ENCODE data around the gene TEKT1.
"Not testable (repeated sequence)": the region's sequence is repeated elsewhere in the genome, so short reads cannot be mapped to it uniquely, and the experiment has no call there.

Gene TEKT1

DNA sequence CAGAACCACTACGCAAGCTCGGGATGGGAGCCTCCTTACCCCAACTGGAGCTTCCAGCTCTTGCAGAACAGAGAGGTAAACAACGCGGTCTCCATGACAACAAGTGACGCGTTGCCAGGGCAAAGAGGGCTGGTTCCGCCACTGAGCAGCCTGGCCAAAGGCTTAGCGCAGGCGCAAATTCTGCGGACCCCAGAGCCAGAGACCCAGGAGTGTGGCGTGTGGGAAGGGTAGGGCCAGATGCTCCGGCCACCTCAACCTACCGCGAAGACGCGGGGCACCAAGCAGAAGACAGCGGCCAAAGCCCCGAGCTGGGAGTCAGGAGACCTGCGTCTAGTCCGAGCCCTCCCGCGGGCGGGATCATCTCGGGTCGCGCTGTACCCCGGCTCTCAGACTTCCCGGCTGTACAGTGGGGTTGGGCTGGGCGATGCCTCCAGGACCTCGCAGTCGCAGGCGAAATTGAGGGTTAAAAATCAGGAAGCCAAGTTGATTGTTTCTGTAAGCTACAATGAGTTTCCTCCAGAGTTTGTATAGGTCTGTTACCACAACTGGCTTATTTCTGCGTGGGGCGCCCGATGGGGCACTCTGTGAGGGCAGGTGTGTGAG is at the start of gene TEKT1:
Gene TEKT1, minus strand, starts transcription at position 69 of the 603 bp plus-strand sequence. CDS start 1,353 bp downstream, outside the sequence.
- no peak for FAIRE-seq

DNA sequence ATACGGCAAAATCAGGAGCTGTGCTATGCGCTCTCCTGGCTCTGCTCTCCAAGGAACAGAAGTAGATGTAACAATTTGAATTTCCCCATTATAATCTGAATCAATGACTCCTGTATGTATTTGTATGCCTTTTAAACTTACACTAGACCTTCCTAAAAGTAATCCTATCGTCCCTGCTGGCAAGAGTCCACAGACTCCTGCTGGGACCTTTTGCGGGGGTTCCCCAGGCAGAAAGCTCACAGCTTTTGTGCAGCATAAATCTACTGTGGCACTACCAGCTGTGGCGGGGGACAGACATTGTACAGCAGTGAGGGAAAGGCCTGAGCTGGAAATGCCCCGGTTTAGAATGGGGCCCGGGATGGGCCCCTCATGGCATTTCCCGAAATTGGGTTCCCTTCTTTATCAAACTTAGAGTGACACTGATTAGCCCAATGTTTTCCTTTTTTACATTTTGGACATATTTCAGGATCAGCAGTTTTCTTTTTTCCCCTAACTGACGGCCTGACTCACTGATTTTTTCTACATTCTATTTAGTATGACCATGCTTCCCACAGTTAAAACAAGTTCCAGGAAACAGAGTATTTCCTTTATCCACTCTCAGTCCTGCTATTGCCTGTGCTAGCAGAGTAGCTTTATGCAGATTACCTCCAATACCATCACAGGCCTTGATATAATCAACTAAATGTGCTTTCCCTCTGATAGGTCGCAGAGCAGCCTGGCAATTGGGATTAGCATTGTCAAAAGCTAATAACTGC is 47.9 kb upstream of the TEKT1 start:
- FAIRE-seq = not testable (repeated sequence)

DNA sequence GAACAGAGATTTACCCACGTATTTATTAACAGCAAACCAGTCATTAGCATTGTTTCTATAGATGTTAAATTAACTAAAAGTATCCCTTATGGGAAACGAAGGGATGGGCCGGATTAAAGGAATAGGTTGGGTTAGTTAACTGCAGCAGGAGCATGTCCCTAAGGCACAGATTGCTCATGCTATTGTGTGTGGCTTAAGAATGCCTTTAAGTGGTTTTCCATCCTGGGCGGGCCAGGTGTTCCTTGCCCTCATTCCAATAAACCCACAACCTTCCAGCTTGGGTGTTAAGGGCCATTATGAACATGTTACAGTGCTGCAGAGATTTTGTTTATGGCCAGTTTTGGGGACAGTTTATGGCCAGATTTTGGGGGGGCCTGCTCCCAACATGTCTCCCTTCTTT is 43.7 kb upstream of the TEKT1 start:
- not testable (repeated sequence) for FAIRE-seq

DNA sequence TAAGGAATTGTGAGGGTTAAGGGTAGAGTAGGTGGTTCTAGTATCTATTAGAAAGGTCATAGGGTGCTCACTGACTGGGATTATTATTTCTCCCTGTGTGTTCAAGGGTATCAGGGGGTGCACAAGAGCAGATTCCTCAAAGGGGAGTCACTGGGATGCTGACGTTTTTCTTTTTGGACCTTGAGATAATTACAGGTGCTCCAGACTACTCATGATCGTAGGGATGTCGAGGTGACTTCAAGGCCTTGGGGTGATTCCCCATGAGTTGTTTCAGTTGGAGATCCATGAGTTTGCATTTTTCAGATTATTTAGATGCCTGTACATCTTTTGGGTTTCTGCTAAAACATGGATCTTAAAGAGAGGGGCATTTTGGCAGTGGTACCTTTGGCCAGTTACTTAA is 41.4 kb upstream of the TEKT1 start:
- FAIRE-seq = no peak

DNA sequence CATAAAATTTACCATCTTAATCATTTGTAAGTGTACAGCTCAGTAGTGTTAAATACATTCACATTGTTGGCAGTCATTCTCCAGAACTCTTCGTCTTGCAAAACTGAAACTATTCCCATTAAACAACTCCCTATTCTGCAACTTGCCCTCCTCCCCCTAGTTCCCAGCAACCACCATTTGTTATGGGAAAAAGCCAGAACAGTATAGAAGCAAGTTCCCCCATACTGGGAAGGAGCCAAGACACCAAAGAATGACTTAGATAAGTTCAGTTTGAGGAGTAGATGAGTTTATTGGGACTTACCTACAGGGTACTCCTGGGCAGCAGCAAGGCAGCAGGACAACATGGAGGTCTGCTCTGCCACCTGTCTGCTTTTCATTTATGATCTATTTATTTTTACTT is 39.3 kb upstream of the TEKT1 start:
- no peak for FAIRE-seq

DNA sequence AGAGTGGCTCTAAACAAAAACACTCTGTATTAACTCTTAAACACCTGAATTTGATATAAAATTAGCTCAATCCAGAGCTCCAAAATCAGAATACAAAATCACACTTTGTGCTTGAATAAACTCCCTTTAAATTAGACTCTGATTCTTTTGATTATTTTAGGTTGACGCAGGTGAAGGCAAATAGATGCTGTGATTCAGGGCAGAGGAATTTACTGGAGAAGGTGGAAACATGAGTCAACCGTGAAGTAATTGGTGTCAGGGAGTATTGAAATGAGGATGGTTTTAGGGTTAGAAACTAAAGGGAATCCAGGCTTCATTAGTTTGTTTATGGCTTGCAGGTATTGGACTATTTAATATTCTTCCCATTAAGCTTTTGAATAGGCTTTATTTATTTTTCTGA is 37.1 kb upstream of the TEKT1 start:
- FAIRE-seq = no peak

DNA sequence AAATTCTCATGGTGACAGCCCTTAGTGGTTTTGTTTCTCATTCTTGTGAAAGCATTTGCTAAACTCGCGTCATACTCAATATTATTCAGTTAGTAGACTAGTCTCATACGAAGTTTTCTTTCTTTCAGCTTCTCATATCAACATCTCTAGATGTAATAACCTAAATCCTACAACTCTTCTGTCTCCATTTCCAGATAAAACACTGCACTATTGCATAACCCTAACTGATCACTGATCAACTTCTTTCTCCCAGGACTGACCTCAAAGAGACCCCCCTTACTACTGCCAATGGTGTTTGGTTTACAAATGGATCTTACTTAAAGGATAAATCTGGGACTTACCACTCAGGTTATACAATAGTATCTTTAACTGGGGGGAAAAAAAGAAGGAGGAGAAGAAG is 36.3 kb upstream of the TEKT1 start:
- FAIRE-seq = no peak

DNA sequence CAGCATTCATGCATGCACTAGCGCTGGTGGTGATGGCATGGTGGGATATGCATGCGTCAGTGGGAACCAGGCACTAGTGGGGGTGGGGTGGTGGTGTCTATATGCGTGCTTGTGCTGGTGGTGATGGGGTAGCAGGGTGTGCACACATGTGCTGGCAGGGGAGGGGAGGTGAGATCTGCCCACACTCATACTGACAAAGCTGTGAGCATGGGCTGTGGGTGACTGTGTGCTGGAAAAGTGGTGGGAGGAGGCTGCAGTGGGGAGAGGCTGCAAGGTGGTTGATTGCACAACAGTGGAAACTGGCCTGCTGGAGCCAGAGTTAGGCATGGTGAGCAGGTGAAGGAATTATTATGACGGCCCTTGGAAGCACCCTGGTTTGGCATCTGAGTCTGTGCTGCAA is 31.3 kb upstream of the TEKT1 start:
- no peak for FAIRE-seq

DNA sequence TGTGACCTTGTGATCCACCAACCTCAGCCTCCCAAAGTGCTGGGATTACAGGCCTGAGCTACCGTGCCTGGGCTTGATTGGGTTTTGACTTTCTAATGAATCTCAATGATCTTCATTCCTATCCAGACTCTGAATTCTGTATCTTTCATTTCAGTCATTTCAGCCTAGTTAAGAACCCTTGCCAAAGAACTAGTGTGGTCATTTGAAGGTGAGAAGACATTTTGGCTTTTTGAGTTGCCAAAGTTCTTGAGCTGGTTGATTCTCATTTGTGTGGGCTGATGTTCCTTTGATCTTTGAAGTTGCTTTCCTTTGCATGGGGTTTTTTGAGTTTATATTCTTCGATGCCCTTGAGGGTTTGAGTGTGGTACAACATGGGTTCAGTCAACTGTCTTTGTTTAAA is 30.6 kb upstream of the TEKT1 start:
- no peak for FAIRE-seq

DNA sequence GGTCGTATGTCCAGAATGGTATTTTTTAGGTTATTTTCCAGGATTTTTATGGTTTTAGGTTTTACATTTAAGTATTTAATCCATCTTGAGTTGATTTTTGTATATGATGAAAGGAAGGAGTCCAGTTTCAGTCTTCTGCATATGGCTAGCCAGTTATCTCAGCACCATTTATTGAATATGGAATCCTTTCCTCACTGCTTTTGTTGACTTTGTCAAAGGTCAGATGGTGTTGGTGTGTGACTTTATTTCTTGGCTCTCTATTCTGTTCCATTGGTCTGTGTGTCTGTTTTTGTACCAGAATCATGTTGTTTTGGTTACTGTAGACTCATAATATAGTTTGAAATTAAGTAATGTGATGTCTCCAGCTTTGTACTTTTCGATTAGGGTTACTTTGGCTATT is 26.4 kb upstream of the TEKT1 start:
- no peak for FAIRE-seq

DNA sequence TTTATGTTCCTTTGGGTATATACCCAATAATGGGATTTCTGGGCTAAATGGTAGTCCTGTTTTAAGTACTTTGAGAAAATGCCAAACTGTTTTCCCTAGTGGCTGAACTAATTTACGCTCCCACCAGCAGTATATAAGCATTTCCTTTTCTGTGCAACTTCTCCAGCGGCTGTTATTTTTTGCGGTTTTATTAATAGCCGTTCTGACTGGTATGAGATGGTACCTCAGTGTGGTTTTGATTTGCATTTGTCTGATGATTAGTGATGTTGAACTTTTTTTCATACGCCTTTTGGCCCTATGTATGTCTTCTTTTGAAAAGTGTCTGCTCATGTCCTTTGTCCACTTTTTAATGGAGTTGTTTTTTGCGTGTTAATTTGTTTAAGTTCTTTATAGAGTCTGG is 25.8 kb upstream of the TEKT1 start:
- FAIRE-seq = peak; percentile 54

DNA sequence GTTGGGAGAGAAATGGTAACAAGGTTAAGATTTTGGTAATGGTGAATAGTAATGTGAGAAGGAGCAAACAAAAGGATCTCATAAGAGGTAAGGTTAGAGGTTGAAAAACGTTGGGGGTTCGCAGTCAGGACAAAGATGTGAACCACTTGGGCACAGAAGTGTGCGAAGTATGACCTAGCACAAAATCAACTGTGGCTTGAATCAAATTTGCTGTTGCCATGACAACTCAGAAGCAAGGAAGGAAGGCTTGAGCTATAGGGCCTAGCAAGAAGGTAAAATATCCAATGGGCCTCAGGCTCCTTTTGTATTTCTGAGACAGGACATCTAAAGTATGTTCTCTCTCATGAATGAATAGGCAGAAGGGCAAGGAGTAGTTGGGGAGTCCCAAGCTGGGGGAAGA is 24.5 kb upstream of the TEKT1 start:
- FAIRE-seq = no peak

DNA sequence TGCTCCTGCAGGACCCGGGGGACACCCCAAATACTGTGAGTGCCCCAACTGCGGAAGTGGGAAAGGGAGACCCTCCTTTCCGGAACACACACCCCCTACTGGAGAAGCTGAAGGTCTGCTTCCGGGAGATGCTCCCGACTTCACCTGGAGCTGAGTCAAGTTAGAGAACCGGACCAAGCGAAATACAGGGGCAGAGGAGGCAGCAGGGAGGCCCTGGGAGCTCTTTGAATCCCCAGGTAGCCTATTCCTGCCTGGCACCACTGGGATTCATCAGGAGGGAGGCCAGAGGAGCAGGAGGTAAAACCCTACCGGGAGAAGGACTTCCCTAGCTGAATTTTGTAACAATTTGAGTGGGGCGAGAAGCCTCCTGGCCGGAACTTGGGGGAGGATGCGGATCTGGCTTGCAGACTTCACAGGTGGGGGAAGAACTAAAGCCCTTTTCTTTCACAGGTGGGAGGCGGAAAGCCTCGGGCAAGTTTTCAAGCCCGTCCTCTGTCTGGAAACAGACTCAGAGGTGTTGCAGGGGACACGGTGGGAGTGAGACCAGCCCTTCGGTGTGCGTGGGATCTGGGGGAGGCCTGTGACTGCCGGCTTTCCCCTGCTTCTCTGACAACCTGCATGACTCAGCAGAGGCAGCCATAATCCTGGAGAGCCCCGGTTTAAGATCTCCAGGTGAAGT is 22.4 kb upstream of the TEKT1 start:
- no peak for FAIRE-seq

DNA sequence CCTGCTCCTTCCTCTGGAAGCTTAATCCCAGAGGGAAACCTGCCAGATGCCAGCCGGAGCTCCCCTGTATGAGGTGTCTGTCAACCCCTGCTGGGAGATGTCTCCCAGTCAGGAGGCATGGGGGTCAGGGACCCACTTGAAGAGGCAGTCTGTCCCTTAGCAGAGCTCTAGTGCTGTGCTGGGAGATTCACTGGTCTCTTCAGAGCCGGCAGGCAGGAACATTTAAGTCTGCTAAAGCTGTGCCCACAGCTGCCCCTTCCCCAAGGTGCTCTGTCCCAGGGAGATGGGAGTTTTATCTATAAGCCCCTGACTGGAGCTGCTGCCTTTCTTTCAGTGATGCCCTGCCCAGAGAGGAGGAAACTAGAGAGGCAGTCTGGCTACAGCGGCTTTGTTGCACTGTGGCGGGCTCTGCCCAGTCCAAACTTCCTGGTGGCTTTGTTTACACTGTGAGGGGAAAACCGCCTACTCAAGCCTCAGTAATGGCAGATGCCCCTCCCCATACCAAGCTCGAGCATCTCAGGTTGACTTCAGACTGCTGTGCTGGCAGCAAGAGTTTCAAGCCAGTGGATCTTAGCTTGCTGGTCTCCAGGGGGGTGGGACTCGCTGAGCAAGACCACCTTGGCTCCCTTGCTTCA is 17.1 kb upstream of the TEKT1 start:
- FAIRE-seq = not testable (repeated sequence)

DNA sequence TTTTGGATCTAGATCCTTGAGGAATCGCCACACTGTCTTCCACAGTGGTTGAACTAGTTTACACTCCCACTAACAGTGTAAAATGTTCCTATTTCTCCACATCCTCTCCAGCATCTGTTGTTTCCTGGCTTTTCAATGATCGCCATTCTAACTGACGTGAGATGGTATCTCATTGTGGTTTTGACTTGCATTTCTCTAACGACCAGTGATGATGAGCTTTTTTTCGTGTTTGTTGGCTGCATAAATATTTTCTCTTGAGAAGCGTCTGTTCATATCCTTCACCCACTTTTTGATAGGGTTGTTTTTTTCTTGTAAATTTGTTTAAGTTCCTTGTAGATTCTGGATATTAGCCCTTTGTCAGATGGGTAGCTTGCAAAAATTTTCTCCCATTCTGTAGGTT is 14.6 kb upstream of the TEKT1 start:
- FAIRE-seq = not testable (repeated sequence)

DNA sequence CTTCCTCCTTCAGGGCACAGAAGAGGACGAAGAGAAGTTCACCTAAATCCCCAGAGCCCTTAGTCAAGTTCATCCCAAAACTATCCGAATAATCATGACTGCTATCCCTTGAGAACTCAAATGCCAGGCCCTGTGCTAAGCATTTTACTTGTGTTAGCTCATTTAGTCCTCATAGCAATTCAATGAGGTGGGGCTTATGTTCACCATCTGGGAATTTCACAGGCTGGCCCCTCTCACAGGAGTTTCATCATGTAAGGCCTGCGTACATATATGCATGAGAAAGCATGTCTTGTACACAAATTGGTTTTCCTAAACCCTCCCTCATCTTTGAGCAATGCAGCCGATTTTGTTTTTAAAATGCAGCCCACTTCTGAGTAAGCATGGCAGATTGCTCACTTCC is 12.9 kb upstream of the TEKT1 start:
- not testable (repeated sequence) for FAIRE-seq

DNA sequence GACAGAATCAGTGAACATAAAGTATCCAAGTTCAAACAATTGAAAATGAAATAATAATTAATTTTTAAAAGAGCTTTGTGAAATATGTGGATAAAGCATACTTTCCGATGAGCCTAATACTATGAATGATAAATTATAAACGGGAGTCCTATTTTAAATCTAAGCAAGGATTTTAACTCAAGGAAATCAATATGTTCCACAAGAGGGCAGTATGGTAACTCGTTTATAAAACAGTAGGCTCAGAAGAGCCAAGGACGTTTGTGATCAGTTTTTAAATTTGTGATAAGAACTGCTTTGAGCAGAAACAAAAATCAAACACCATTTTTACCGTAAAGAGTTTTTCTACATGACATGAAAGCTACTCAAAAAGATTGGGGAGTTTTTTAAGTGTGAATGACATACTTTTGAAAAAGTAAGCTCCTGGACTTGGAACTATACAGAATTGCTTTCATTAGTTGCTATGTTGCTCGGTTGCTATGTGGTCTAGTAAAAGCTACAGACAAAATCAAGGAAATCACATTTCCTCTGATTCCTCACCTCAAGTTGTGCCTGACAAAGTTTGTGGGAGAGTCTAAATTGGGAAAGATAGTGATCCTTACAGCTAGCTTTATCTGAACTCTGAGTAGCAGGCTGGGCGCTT is 11.8 kb upstream of the TEKT1 start:
- peak; percentile 63 for FAIRE-seq

DNA sequence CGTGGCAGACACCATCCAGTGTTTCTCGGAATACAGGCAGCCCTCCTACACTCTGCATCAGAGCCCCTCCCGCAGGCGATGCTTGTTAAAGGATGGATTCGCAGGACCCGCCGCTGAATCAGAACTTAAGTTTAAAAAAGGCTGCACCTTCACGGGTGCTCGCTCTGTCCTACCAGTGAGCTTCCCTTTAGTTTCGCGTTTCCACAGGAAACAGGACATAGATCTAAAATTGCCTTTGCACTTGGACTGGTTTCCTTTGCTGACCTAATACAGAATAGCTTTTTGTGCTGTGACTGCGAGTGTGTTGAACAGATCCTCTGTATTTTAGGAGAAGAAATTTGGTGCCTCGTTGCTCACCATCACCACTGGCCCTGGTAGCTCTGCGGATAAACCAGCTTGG is 10.2 kb upstream of the TEKT1 start:
- not testable (repeated sequence) for FAIRE-seq

DNA sequence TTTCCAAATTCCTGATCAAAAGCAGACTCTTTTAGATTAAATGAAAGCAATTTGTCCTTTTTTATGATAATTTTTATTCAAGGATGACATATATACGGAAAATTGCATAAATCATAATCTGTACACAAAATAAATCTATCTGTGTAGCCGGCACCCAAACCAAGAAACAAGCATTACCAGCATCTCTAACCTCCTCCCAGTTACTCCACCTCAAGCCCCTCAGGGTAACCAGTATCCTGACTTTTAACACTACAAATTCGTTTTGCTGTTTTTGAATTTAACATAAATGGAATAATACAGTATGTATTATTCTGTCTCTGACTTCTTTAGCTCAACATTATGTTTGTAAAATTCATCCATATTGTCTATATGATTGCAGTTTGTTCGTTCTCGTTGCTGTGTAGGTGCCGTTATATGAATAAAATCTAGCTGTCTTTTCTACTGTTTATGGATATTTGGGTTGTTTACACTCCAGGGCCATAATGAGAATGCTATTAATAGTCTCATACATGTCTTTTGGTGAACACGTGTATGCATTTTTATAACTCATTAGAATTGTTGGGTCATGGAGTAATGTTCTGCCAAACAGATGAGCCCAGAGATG is 1.0 kb downstream of the TEKT1 start:
- FAIRE-seq = no peak

DNA sequence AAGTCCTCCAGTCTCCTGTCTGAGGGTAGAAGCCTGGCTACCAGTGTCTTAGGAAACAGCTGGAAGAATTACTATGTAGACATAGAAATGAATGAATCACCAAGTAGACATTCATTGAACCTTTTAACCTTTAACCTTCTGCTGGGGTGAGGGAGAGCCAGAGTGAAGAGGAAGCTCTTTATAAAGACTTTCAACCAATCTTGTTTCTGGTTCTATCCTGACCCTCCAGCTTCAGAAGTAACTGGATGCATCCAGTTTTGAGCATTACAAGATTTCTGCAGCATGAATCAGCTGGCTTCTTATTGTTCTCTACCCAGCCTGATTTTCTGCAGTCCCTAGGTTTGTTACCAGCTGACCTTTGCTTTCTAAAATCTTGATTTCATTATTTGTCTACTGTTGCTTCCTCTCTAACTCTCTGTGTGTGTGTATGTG is 8.5 kb downstream of the TEKT1 start:
- FAIRE-seq = no peak

DNA sequence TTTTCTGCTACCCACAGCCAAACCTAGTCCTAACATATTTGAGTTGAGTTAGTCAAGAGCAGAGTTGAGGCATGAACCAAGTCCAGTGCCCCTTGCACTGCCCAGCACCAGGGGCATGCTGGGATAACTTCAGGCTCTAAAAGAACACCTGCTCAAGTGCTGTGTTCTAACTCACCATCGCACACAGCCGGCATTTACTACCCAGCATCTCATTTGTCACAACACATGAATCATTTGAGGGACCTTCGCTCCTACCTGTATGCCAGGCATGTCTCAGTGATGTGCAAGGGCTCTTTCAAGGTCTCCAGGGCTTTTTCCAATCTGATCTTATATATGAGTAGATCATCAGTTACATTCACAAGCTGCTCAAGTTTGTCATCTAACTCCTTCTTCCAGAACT is 12.6 kb downstream of the TEKT1 start:
- no peak for FAIRE-seq

DNA sequence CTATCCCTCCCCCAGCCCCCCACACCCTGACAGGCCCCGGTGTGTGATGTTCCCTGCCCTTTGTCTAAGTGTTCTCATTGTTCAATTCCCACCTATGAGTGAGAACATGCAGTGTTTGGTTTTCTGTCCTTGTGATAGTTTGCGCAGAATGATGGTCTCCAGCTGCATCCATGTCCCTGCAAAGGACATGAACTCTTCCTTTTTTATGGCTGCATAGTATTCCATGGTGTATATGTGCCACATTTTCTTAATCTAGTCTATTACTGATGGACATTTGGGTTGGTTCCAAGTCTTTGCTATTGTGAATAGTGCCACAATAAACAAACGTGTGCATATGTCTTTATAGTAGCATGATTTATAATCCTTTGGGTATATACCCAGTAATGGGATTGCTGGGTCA is 15.2 kb downstream of the TEKT1 start:
- FAIRE-seq = not testable (repeated sequence)

DNA sequence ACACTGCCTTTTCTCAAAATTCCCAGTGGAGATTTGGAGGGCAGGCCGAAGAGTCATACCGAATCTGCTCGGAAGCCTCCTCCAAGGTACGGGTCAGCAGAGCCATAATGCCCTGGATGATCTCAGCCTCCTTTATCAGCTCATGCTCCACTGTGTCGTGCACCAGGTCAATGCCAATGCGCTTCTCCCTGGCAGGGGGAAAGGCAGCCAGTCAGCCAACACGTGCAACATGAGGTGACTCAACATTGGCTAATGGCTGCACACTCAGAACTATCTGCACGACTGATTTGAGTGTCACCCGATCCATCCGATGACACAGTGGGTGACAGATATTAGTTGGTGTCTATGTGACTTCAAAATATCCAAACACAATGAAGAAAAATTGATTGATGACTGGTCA is 15.8 kb downstream of the TEKT1 start:
- no peak for FAIRE-seq
